Esophagus squamous epithelium (tissue), 4 donors: ENCODE data around the gene ETV6.

ENCODE experiments used
- POLR2A ChIP-seq, 4 donors: fragments of 450-650 bp; IDR thresholded peaks; one replicate each; pipeline ENCODE4 v1.6.1; 2017; ENCODE audit warnings: antibody characterized with exemption in 4 of 4, mild to moderate bottlenecking in 4 of 4, moderate library complexity in 3 of 4
- TF ChIP-seq, protein P1 (sequence below), 6 experiments: fragments of 450-650 bp in 4 of 6; fragments of 200-600 bp in 2 of 6; sonication (generic) in 2 of 6; IDR thresholded peaks; one replicate each; pipeline ENCODE4 v1.5.1; 2016 to 2019; ENCODE audit warnings: antibody characterized with exemption in 6 of 6, mild to moderate bottlenecking in 4 of 6, moderate library complexity in 4 of 6

- TF ChIP-seq, protein P1, sequence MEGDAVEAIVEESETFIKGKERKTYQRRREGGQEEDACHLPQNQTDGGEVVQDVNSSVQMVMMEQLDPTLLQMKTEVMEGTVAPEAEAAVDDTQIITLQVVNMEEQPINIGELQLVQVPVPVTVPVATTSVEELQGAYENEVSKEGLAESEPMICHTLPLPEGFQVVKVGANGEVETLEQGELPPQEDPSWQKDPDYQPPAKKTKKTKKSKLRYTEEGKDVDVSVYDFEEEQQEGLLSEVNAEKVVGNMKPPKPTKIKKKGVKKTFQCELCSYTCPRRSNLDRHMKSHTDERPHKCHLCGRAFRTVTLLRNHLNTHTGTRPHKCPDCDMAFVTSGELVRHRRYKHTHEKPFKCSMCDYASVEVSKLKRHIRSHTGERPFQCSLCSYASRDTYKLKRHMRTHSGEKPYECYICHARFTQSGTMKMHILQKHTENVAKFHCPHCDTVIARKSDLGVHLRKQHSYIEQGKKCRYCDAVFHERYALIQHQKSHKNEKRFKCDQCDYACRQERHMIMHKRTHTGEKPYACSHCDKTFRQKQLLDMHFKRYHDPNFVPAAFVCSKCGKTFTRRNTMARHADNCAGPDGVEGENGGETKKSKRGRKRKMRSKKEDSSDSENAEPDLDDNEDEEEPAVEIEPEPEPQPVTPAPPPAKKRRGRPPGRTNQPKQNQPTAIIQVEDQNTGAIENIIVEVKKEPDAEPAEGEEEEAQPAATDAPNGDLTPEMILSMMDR (IDR thresholded peaks at IDR 0.05), result no peak
- no peak for TF ChIP-seq POLR2A (IDR thresholded peaks at IDR 0.05)
Measured at GRCh38 chr12:11715621-11716020, 66.1 kb downstream of the ETV6 start.
